Kidney (tissue), 22 donors: ENCODE measurements around the gene MIS18BP1. TPM values are rescaled to one million over a fixed set of nuclear protein-coding genes. Genes with fewer than 3 reads are reported as not detected.
"Not testable (repeated sequence)": the region's sequence is repeated elsewhere in the genome, so short reads cannot be mapped to it uniquely, and the experiment has no call there.

Experiments used
- DNase-seq, 5 donors: peaks; one replicate each; pipeline ENCODE4 v3.0.0-alpha.2; 2013 to 2020
- FAIRE-seq: peaks from 2 replicates; lab custom pipeline; 2012; peaks lifted over from hg19 to GRCh38; lab: Jason Lieb, UNC
- H3K27ac ChIP-seq, 2 donors: one replicate each; pipeline ENCODE4 v1.7.0; 2013; ENCODE audit warnings: low read depth in 2 of 2, low read length in 2 of 2, inconsistent platforms in 1 of 2
- H3K27me3 ChIP-seq: one replicate; pipeline ENCODE4 v1.7.1; 2013; ENCODE audit warnings: low read length, inconsistent platforms; ENCODE audit not compliant: control insufficient read depth, insufficient read depth
- H3K36me3 ChIP-seq, 3 donors: one replicate each; pipeline versions ENCODE4 v1.7.0 to v1.7.1; 2013; ENCODE audit warnings: low read length in 3 of 3, control low read depth in 1 of 3, inconsistent platforms in 1 of 3; ENCODE audit not compliant: insufficient read depth in 3 of 3, control insufficient read depth in 2 of 3
- H3K4me1 ChIP-seq, 3 donors: one replicate each; pipeline versions ENCODE4 v1.7.0 to v1.7.1; 2013; ENCODE audit warnings: low read length in 3 of 3, inconsistent platforms in 1 of 3, low read depth in 1 of 3; ENCODE audit not compliant: control insufficient read depth in 2 of 3, insufficient read depth in 2 of 3
- H3K4me3 ChIP-seq, 3 donors: one replicate each; pipeline versions ENCODE4 v1.7.0 to v1.8.1; 2013; ENCODE audit warnings: low read length in 3 of 3, control low read depth in 1 of 3, inconsistent platforms in 1 of 3
- H3K9ac ChIP-seq, 3 donors: one replicate each; pipeline versions ENCODE4 v1.7.0 to v1.7.1; 2013; ENCODE audit warnings: low read length in 3 of 3, control low read depth in 1 of 3, inconsistent platforms in 1 of 3
- H3K9me3 ChIP-seq, 3 donors: one replicate each; pipeline versions ENCODE4 v1.7.0 to v1.7.1; 2013; ENCODE audit warnings: low read length in 3 of 3, control low read depth in 1 of 3, inconsistent platforms in 1 of 3; ENCODE audit not compliant: control insufficient read depth in 2 of 3, insufficient read depth in 1 of 3
- CTCF ChIP-seq: IDR thresholded peaks from 3 replicates; pipeline ENCODE4 v1.5.1; 2012; ENCODE audit warnings: mild to moderate bottlenecking, moderate library complexity, borderline replicate concordance; ENCODE audit not compliant: insufficient read depth; ENCODE audit errors: extremely low read depth
- intact Hi-C: fragments of 100-400 bp; cut with DNase I; formaldehyde crosslinking; loops from one replicate; pipeline ENCODE4 v1.11.1; 2022
- long read RNA-seq, 10 donors: library from polyadenylated mRNA in 1 of 10; unstranded in 1 of 10; transcript quantifications; one replicate each; pipeline ENCODE4 v2.0.0 and lab custom pipeline, GENCODE V29; 2021 to 2026
- polyA plus RNA-seq: library from polyadenylated mRNA; stranded (reverse); fragments of 350-450 nt; fragmentation: Illumina TruSeq; extraction: RNeasy Lipid Tissue Mini Kit (QIAGEN cat#74804); gene quantifications from one replicate; pipeline ENCODE4 v1.2.3, GENCODE V29; 2014; ENCODE audit warnings: low read depth, low replicate concordance; ENCODE audit not compliant: insufficient read depth
- total RNA-seq: library from RNA; stranded (reverse); fragmentation: NEBNext Ultra II Directional; extraction: Animal tissue kit (Norgen Biotek cat#: 25700); gene quantifications from one replicate; pipeline ENCODE4 v1.2.1, GENCODE V29; 2021
- donor health status: control.
- donor health status: control.
- donor health status: control.
- donor health status: control.
- donor health status: control.
- donor health status: DM: yes; HTN: yes; CAD: no.
- donor health status: Normal renal cell carcinoma (clear cell type).

MIS18BP1 gene
- total RNA-seq (17.9 TPM), polyA plus RNA-seq (3.7 TPM)
- long read RNA-seq, donor 1, full-length matches to known transcripts = 4 of 11 reads
- long read RNA-seq, donor 1, partial matches to known transcripts = 7 of 11 reads
- long read RNA-seq, donor 1, other reads (novel, unspliced or antisense) = 0 of 11 reads
- long read RNA-seq, donor 2, transcript MIS18BP1-206 (3 exons, 793 nt) = major isoform, 7 of 12 reads
- long read RNA-seq, donor 2, partial matches to known transcripts = 5 of 12 reads
- long read RNA-seq, donor 2, other reads (novel, unspliced or antisense) = 0 of 12 reads
- long read RNA-seq, donor 3, transcript MIS18BP1-206 (3 exons, 793 nt) = major isoform, 6 of 8 reads
- long read RNA-seq, donor 3, partial matches to known transcripts = 0 of 8 reads
- long read RNA-seq, donor 3, other reads (novel, unspliced or antisense) = 0 of 8 reads
- long read RNA-seq, donor 4, full-length matches to known transcripts = 1 of 1 reads
- long read RNA-seq, donor 4, partial matches to known transcripts = 0 of 1 reads
- long read RNA-seq, donor 4, other reads (novel, unspliced or antisense) = 0 of 1 reads
- long read RNA-seq, donor 5, partial matches to known transcripts = 0 of 1 reads
- long read RNA-seq, donor 5, other reads (novel, unspliced or antisense) = 0 of 1 reads
- long read RNA-seq, donor 6, full-length matches to known transcripts = 7 of 12 reads
- long read RNA-seq, donor 6, partial matches to known transcripts = 5 of 12 reads
- long read RNA-seq, donor 6, other reads (novel, unspliced or antisense) = 0 of 12 reads
- long read RNA-seq, donor 7, full-length matches to known transcripts = 2 of 11 reads
- long read RNA-seq, donor 7, partial matches to known transcripts = 7 of 11 reads
- long read RNA-seq, donor 7, other reads (novel, unspliced or antisense) = 2 of 11 reads
- long read RNA-seq, donor 8, partial matches to known transcripts = 0 of 5 reads
- long read RNA-seq, donor 8, other reads (novel, unspliced or antisense) = 0 of 5 reads
- long read RNA-seq, donor 9, partial matches to known transcripts = 0 of 1 reads
- long read RNA-seq, donor 9, other reads (novel, unspliced or antisense) = 0 of 1 reads
- long read RNA-seq, donor 10, transcript MIS18BP1-206 (3 exons, 793 nt) = major isoform, 5 of 6 reads
- long read RNA-seq, donor 10, partial matches to known transcripts = 0 of 6 reads
- long read RNA-seq, donor 10, other reads (novel, unspliced or antisense) = 0 of 6 reads

- Histone ChIP-seq H3K4me1 (peaks cover 0 to 4% (median 0%) of the 10 kb centered on the region in 3 donors), H3K4me3 (peak within 1 kb of the TSS; percentile 85 to 95 (median 95)), H3K27me3 (no peaks in the 10 kb centered on the region), H3K9ac (peak within 1 kb of the TSS; percentile 52 to 84 (median 73)), H3K9me3 (peaks cover 0 to 13% (median 5%) of the 10 kb centered on the region in 3 donors), H3K36me3 (no peaks in the 10 kb centered on the region), H3K27ac (peak within 1 kb of the TSS; percentile 87 to 94)
- TF ChIP-seq CTCF = peak; percentile 67
- DNase-seq (peak; percentile 97 to 99 (median 98)), FAIRE-seq (no peak)
- intact Hi-C loops = no loop called here
Observed at GRCh38 chr14:45253070-45253753, at the start of gene MIS18BP1. TSS of gene MIS18BP1 (minus strand) at chr14:45253202. CDS start at chr14:45247286, 5,916 bp downstream.

GRCh38 chr14:45298423-45299117 is 45.6 kb upstream of the MIS18BP1 start:
- Histone ChIP-seq H3K4me3 (no peak overlapping the region), H3K27ac (no peak overlapping the region), H3K36me3 (no peaks in the 10 kb centered on the region), H3K27me3 (no peaks in the 10 kb centered on the region), H3K9me3 (no peaks in the 10 kb centered on the region), H3K9ac (no peak overlapping the region), H3K4me1 (no peaks in the 10 kb centered on the region)
- FAIRE-seq = no peak
- no peak for TF ChIP-seq CTCF
- DNase-seq = no peak
- intact Hi-C loops = no loop called here

- FAIRE-seq, H3K9ac ChIP-seq, DNase-seq, H3K9me3 ChIP-seq, H3K27me3 ChIP-seq, H3K36me3 ChIP-seq, intact Hi-C loops, H3K27ac ChIP-seq, H3K4me1 ChIP-seq, H3K4me3 ChIP-seq: not testable (repeated sequence)
Observed at GRCh38 chr14:45294796-45295195, 41.8 kb upstream of the MIS18BP1 start.
